HCT116 (cell line): ENCODE measurements around the gene PSMB4. TPM values are rescaled to one million over a fixed set of nuclear protein-coding genes. Genes with fewer than 3 reads are reported as not detected.

Source experiments
- ATAC-seq: fragments of 200-7000 bp; cut with Tn5 transposase; 2 replicates; pipeline ENCODE4 v1.9.1; 2020; ENCODE audit warnings: mild to moderate bottlenecking, moderate library complexity
- BruUV-seq: library from RNA; stranded (reverse); fragments of 400-500 nt; replicated peaks from 2 replicates; lab custom pipeline; 2021; lab: Mats Ljungman, UMichigan
- CTCF ChIA-PET: fragments of 300-600 bp; sonication (Branson Sonifier 250); formaldehyde crosslinking; loops from one replicate; lab custom pipeline; 2021; ENCODE audit warnings: antibody characterized with exemption; lab: Charles Lee
- POLR2A ChIA-PET: fragments of 300-600, 350-600 bp; sonication (Branson Sonifier 250); formaldehyde crosslinking; loops from one replicate; lab custom pipeline; 2021; ENCODE audit warnings: antibody characterized with exemption; lab: Charles Lee
- RAD21 ChIA-PET, 2 experiments: fragments of 300-600 bp; sonication (Branson Sonifier 250); formaldehyde crosslinking; loops; one replicate each; lab custom pipeline; 2023; ENCODE audit warnings: low total read pairs in 2 of 2; ENCODE audit not compliant: uncharacterized antibody in 2 of 2, unreplicated experiment in 2 of 2, low non-redundant PET in 1 of 2; lab: Charles Lee
- DNase-seq: peaks from one replicate; pipeline ENCODE4 v3.0.0-alpha.2; 2010; ENCODE audit warnings: low read depth, low spot score
- H2AFZ ChIP-seq: fragments of 200-600 bp; shearing (Covaris generic), sonication (generic); 2 replicates; pipeline ENCODE4 v1.6.1; 2017; ENCODE audit warnings: low read depth, mixed run types, mixed read lengths, antibody characterized with exemption, low read length; ENCODE audit not compliant: poor library complexity, severe bottlenecking
- H3K27ac ChIP-seq: 2 replicates; pipeline ENCODE4 v1.5.1; 2012; ENCODE audit warnings: low read depth, low read length
- H3K27me3 ChIP-seq: fragments of 200-600 bp; sonication (generic); 2 replicates; pipeline ENCODE4 v1.6.1; 2016; ENCODE audit warnings: mixed run types, low read length, mixed read lengths; ENCODE audit not compliant: insufficient read depth
- H3K36me3 ChIP-seq, 2 experiments: fragments of 200-500 bp in 1 of 2; fragments of 200-600 bp in 1 of 2; sonication (Bioruptor generic) in 1 of 2; sonication (generic) in 1 of 2; 2 replicates each; pipeline versions ENCODE4 v1.5.1 to v1.6.1; 2014 to 2016; ENCODE audit warnings: low read length in 2 of 2, inconsistent platforms in 1 of 2, mixed read lengths in 1 of 2, mixed run types in 1 of 2; ENCODE audit not compliant: insufficient read depth in 2 of 2, control insufficient read depth in 1 of 2
- H3K4me1 ChIP-seq, 2 experiments: fragments of 200-600 bp in 1 of 2; sonication (generic) in 1 of 2; 2 replicates each; pipeline versions ENCODE4 v1.5.1 to v1.6.1; 2012 to 2017; ENCODE audit warnings: low read length in 2 of 2, inconsistent platforms in 1 of 2, mild to moderate bottlenecking in 1 of 2, mixed read lengths in 1 of 2, mixed run types in 1 of 2, moderate library complexity in 1 of 2; ENCODE audit not compliant: insufficient read depth in 2 of 2, control insufficient read depth in 1 of 2
- H3K4me2 ChIP-seq: fragments of 200-600 bp; sonication (generic); 2 replicates; pipeline ENCODE4 v1.6.1; 2017; ENCODE audit warnings: mixed run types, low read length, mixed read lengths
- H3K4me3 ChIP-seq, 2 experiments: fragments of 200-600 bp in 1 of 2; sonication (generic) in 1 of 2; replicated peaks in 1 of 2; 2 replicates each; pipeline ENCODE4 v1.5.1; 2011 to 2016; ENCODE audit warnings: low read length in 2 of 2, control low read depth in 1 of 2, low read depth in 1 of 2, mild to moderate bottlenecking in 1 of 2, mixed read lengths in 1 of 2, mixed run types in 1 of 2
- H3K79me2 ChIP-seq: fragments of 200-600 bp; sonication (generic); 2 replicates; pipeline ENCODE4 v1.6.1; 2017; ENCODE audit warnings: mild to moderate bottlenecking, mixed run types, low read length, moderate library complexity, mixed read lengths; ENCODE audit not compliant: insufficient read depth
- H3K9ac ChIP-seq: fragments of 200-600 bp; sonication (generic); 2 replicates; pipeline ENCODE4 v1.6.1; 2016; ENCODE audit warnings: low read length, mixed read lengths
- H3K9me2 ChIP-seq: fragments of 200-600 bp; sonication (generic), shearing (Covaris generic); 2 replicates; pipeline ENCODE4 v1.6.1; 2017; ENCODE audit warnings: mixed run types, mild to moderate bottlenecking, moderate library complexity; ENCODE audit not compliant: insufficient read depth
- H3K9me3 ChIP-seq, 2 experiments: fragments of 200-500 bp in 1 of 2; fragments of 200-600 bp in 1 of 2; sonication (Bioruptor generic) in 1 of 2; sonication (generic) in 1 of 2; 2 replicates each; pipeline ENCODE4 v1.6.1; 2014 to 2017; ENCODE audit warnings: low read length in 2 of 2, mixed read lengths in 2 of 2, inconsistent platforms in 1 of 2, low read depth in 1 of 2, mild to moderate bottlenecking in 1 of 2, mixed run types in 1 of 2, moderate library complexity in 1 of 2; ENCODE audit not compliant: control insufficient read depth in 1 of 2, insufficient read depth in 1 of 2
- H4K20me1 ChIP-seq: fragments of 200-600 bp; sonication (generic), shearing (Covaris generic); 2 replicates; pipeline ENCODE4 v1.6.1; 2017; ENCODE audit warnings: mixed run types, mild to moderate bottlenecking, moderate library complexity; ENCODE audit not compliant: insufficient read depth
- ATF3 ChIP-seq: IDR thresholded peaks from 2 replicates; pipeline ENCODE4 v1.6.1; 2012
- CBX3 ChIP-seq: IDR thresholded peaks from 2 replicates; pipeline ENCODE4 v1.6.1; 2012; ENCODE audit warnings: low read depth
- CEBPB ChIP-seq: IDR thresholded peaks from 2 replicates; pipeline ENCODE4 v1.6.1; 2012; ENCODE audit warnings: low read depth
- CTCF ChIP-seq, 3 experiments: fragments of 200-600 bp in 1 of 3; sonication (generic) in 1 of 3; IDR thresholded peaks in 2 of 3; conservative IDR thresholded peaks in 1 of 3; 2 replicates each; pipeline ENCODE4 v1.5.1; 2012 to 2017; ENCODE audit warnings: low read depth in 2 of 3, low read length in 2 of 3, antibody characterized with exemption in 1 of 3, borderline replicate concordance in 1 of 3, control low read depth in 1 of 3, mild to moderate bottlenecking in 1 of 3, mixed read lengths in 1 of 3, mixed run types in 1 of 3, moderate library complexity in 1 of 3; ENCODE audit not compliant: insufficient read depth in 1 of 3
- EGR1 ChIP-seq: IDR thresholded peaks from 2 replicates; pipeline ENCODE4 v1.6.1; 2012; ENCODE audit warnings: low read depth
- ELF1 ChIP-seq: IDR thresholded peaks from 2 replicates; pipeline ENCODE4 v1.6.1; 2012; ENCODE audit warnings: low read depth, borderline replicate concordance
- EZH2 ChIP-seq: fragments of 200-600 bp; sonication (generic); IDR thresholded peaks from 2 replicates; pipeline ENCODE4 v1.6.1; 2017; ENCODE audit warnings: antibody characterized with exemption, mixed run types
- EZH2phosphoT487 ChIP-seq: fragments of 200-600 bp; IDR thresholded peaks from 2 replicates; pipeline ENCODE4 v1.6.1; 2018; ENCODE audit warnings: antibody characterized with exemption, borderline replicate concordance
- FOSL1 ChIP-seq: IDR thresholded peaks from 2 replicates; pipeline ENCODE4 v1.6.1; 2012; ENCODE audit warnings: low read depth
- MAX ChIP-seq: IDR thresholded peaks from 2 replicates; pipeline ENCODE4 v1.6.1; 2012
- POLR2A ChIP-seq: IDR thresholded peaks from 2 replicates; pipeline ENCODE4 v1.7.0; 2011; ENCODE audit warnings: borderline replicate concordance; ENCODE audit not compliant: insufficient read depth, insufficient read length; ENCODE audit errors: extremely low read depth
- POLR2AphosphoS5 ChIP-seq: IDR thresholded peaks from 2 replicates; pipeline ENCODE4 v1.6.1; 2011; ENCODE audit warnings: mild to moderate bottlenecking, low read depth, low read length, moderate library complexity
- RAD21 ChIP-seq: IDR thresholded peaks from 2 replicates; pipeline ENCODE4 v1.6.1; 2012; ENCODE audit warnings: low read depth, mild to moderate bottlenecking
- SIN3A ChIP-seq: IDR thresholded peaks from 2 replicates; pipeline ENCODE4 v1.6.1; 2012; ENCODE audit warnings: low read depth
- SP1 ChIP-seq: IDR thresholded peaks from 2 replicates; pipeline ENCODE4 v1.6.1; 2012; ENCODE audit warnings: low read depth
- SRF ChIP-seq: IDR thresholded peaks from 2 replicates; pipeline ENCODE4 v1.6.1; 2012; ENCODE audit warnings: low read depth
- TCF7L2 ChIP-seq: IDR thresholded peaks from 2 replicates; pipeline ENCODE4 v1.7.0; 2011; ENCODE audit warnings: borderline replicate concordance, inconsistent platforms; ENCODE audit not compliant: insufficient read depth, insufficient read length; ENCODE audit errors: extremely low read depth
- YY1 ChIP-seq: IDR thresholded peaks from 2 replicates; pipeline ENCODE4 v1.6.1; 2011; ENCODE audit warnings: low read length, low read depth, moderate library complexity, mild to moderate bottlenecking; ENCODE audit not compliant: insufficient replicate concordance; ENCODE audit errors: extremely low read depth
- ZBTB33 ChIP-seq: IDR thresholded peaks from 2 replicates; pipeline ENCODE4 v1.6.1; 2011; ENCODE audit warnings: mild to moderate bottlenecking, low read length, moderate library complexity; ENCODE audit not compliant: insufficient replicate concordance; ENCODE audit errors: extremely low read depth
- ZFX ChIP-seq: fragments of 450-650 bp; IDR thresholded peaks from 2 replicates; pipeline ENCODE4 v1.6.1; 2017
- intact Hi-C: fragments of 100-400 bp; cut with micrococcal nuclease; formaldehyde crosslinking; loops from 2 replicates; pipeline ENCODE4 v1.10.0; 2022
- total RNA-seq: library from RNA; stranded (reverse); gene quantifications from one replicate; pipeline ENCODE4 v1.2.1, GENCODE V29; 2021; ENCODE audit not compliant: unreplicated experiment

Gene PSMB4
- total RNA-seq, 1 experiment from 2014 or later, result 341 TPM

GRCh38 chr1:151405187-151405951 is 6.0 kb downstream of the PSMB4 start (continued):
- TF ChIP-seq ZFX (no peak), YY1 (no peak), CBX3 (no peak), EZH2 (no peak), SRF (no peak)

- Histone ChIP-seq H4K20me1 (no peaks in the 10 kb centered on the region), H3K4me2 (no peak overlapping the region), H3K36me3 (peaks cover 53 to 61% of the 10 kb centered on the region in 2 experiments), H3K4me3 (no peak overlapping the region), H3K27me3 (no peaks in the 10 kb centered on the region), H2AFZ (no peak overlapping the region), H3K9ac (no peak overlapping the region), H3K79me2 (peaks cover 8% of the 10 kb centered on the region; the same call in 1 of the 2 replicates), H3K9me3 (no peaks in the 10 kb centered on the region), H3K4me1 (peaks cover 0 to 6% of the 10 kb centered on the region in 2 experiments; a peak in 1 of 4 replicates), H3K9me2 (no peaks in the 10 kb centered on the region), H3K27ac (no peak overlapping the region)
- DNase-seq, result no peak
- RAD21 ChIA-PET, result no interaction called here
- no peak for ATAC-seq
- POLR2A ChIA-PET, result no interaction called here
- CTCF ChIA-PET, result no interaction called here
- BruUV-seq, result no TSS peak
- TF ChIP-seq EGR1 (no peak), ELF1 (no peak), EZH2phosphoT487 (no peak), FOSL1 (no peak), CTCF (IDR thresholded peaks at IDR 0.05 in 2 of 3, conservative IDR thresholded peaks at IDR 0.05 in 1 of 3; ENCODE audit: borderline replicate concordance in 1 of 3, insufficient read depth in 1 of 3, low read depth in 2 of 3, low read length in 2 of 3) (no peak), ZBTB33 (no peak), POLR2AphosphoS5 (no peak), SP1 (no peak), ATF3 (no peak), MAX (no peak), YY1 (no peak), SIN3A (no peak), RAD21 (no peak), TCF7L2 (no peak), POLR2A (no peak), CEBPB (no peak), EZH2 (no peak)
- intact Hi-C loops, result no loop called here
Observed at GRCh38 chr1:151406176-151406575, 6.8 kb downstream of the PSMB4 start.
